Ovary (tissue), 3 donors: ENCODE data around the gene CHRDL1.

Experiments
- EP300 ChIP-seq: sonication (generic); formaldehyde crosslinking; IDR thresholded peaks from one replicate; pipeline ENCODE4 v1.6.1; 2017; ENCODE audit warnings: antibody characterized with exemption
- POLR2A ChIP-seq: fragments of 450-650 bp; IDR thresholded peaks from one replicate; pipeline ENCODE4 v1.6.1; 2017; ENCODE audit warnings: antibody characterized with exemption, mild to moderate bottlenecking, moderate library complexity
- TF ChIP-seq, protein P1 (sequence below), 3 donors: fragments of 450-650 bp in 2 of 3; fragments of 200-600 bp in 1 of 3; IDR thresholded peaks; one replicate each; pipeline versions ENCODE4 v1.5.1 to v1.8.0; 2016 to 2022; ENCODE audit warnings: antibody characterized with exemption in 3 of 3, mild to moderate bottlenecking in 1 of 3
- donor health status: DM: no; HTN: no; CAD: no.

GRCh38 chrX:110671068-110671803, 124.4 kb downstream of the CHRDL1 start:
- TF ChIP-seq, protein P1, sequence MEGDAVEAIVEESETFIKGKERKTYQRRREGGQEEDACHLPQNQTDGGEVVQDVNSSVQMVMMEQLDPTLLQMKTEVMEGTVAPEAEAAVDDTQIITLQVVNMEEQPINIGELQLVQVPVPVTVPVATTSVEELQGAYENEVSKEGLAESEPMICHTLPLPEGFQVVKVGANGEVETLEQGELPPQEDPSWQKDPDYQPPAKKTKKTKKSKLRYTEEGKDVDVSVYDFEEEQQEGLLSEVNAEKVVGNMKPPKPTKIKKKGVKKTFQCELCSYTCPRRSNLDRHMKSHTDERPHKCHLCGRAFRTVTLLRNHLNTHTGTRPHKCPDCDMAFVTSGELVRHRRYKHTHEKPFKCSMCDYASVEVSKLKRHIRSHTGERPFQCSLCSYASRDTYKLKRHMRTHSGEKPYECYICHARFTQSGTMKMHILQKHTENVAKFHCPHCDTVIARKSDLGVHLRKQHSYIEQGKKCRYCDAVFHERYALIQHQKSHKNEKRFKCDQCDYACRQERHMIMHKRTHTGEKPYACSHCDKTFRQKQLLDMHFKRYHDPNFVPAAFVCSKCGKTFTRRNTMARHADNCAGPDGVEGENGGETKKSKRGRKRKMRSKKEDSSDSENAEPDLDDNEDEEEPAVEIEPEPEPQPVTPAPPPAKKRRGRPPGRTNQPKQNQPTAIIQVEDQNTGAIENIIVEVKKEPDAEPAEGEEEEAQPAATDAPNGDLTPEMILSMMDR (IDR thresholded peaks at IDR 0.05): no peak
- no peak for TF ChIP-seq POLR2A
- no peak for TF ChIP-seq EP300
